Effector memory CD4-positive, alpha-beta T cell (primary cell): Measurements from ENCODE around the gene BAHCC1.

Experiments used
- DNase-seq, 3 donors: peaks; one replicate each; pipeline ENCODE4 v3.0.0-alpha.2; 2020
- H3K27ac ChIP-seq: 2 replicates; pipeline ENCODE4 v1.7.0; 2013; ENCODE audit warnings: mild to moderate bottlenecking, low read length, moderate library complexity; ENCODE audit not compliant: insufficient read depth, poor library complexity, severe bottlenecking
- H3K27me3 ChIP-seq: replicated peaks from 2 replicates; pipeline ENCODE4 v1.7.0; 2013; ENCODE audit warnings: mild to moderate bottlenecking, low read length; ENCODE audit not compliant: insufficient read depth, control insufficient read depth, poor library complexity, severe bottlenecking
- H3K36me3 ChIP-seq: 2 replicates; pipeline ENCODE4 v1.7.0; 2013; ENCODE audit warnings: mild to moderate bottlenecking, low read length, moderate library complexity; ENCODE audit not compliant: control insufficient read depth, insufficient read depth
- H3K4me1 ChIP-seq: 2 replicates; pipeline ENCODE4 v1.7.0; 2013; ENCODE audit warnings: low read length, mild to moderate bottlenecking; ENCODE audit not compliant: control insufficient read depth, insufficient read depth, poor library complexity, severe bottlenecking
- H3K4me3 ChIP-seq: 2 replicates; pipeline ENCODE4 v1.7.0; 2013; ENCODE audit warnings: low read length, low read depth, mild to moderate bottlenecking; ENCODE audit not compliant: insufficient read depth, poor library complexity, severe bottlenecking
- H3K9me3 ChIP-seq: 2 replicates; pipeline ENCODE4 v1.7.0; 2013; ENCODE audit warnings: mild to moderate bottlenecking, low read length, moderate library complexity; ENCODE audit not compliant: control insufficient read depth

Gene BAHCC1

GRCh38 chr17:81392909-81393654 is 2.2 kb upstream of the BAHCC1 start:
- no peaks in the 10 kb centered on the region for H3K36me3 ChIP-seq
- no peaks in the 10 kb centered on the region for H3K9me3 ChIP-seq
- H3K27ac ChIP-seq: no peak overlapping the region
- no peak for DNase-seq
- peaks cover 62% of the 10 kb centered on the region for H3K27me3 ChIP-seq
- peaks cover 45% of the 10 kb centered on the region for H3K4me1 ChIP-seq
- no peak overlapping the region for H3K4me3 ChIP-seq

DNA sequence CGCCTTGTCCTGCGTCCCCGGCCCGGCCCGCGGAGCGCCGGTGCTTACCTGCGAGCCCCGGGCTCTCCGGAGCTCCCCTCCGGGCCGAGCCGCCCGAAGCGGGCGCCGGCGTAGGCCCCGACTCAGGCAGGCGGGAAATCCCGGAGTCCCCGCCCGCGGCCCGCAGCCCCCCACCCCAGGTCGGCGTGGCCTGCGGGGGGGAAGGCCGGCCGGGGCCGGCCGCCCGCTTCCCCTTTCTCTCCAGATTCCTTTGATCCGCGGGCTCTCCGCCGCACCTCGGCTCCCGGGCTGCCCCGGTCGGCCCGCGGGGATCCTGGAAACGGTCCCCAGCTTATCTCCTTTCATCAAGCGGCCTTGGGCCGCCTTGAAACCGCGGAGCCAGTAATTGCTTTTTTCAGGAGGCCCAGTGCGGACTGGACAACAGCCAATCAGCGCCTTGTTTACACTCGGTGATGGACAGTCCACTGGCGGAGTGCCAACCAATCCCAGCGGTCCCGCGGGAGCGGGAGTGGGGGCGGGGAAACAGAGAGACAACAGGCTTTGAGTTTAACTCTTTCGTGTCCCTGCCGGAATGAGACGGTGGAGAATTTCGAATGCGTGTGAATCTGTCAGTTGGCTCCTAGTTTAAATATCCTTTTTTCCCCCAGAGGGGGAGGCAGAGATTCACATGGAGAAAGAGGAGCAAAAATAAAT is 1.4 kb upstream of the BAHCC1 start:
- Histone ChIP-seq H3K4me1 (peaks cover 53% of the 10 kb centered on the region), H3K4me3 (no peak overlapping the region)

DNA sequence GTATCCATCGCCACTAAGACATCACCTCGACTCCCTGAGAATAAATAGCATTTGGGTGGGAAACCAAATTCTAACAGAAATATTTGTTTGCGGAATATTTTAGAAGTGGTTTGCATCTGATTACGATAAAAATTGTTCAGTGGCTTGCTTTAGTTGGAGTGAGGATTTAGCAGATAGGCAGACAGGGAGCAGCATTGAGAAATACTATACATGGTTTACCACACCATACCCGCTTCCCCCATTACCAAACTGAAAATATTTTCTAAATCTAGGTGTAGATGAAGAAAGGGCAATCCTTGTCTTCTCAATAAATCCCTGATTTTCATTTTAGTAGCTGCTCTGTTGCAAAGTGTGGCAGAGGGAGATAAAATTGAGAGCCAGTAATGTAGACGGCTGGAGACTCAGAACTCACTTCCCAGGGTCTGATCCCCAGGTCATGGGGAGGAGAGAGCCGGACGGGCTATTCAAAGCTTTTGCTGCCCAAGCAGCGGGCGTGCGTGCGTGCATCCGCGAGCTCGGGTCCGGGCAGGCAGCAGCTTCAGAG is 808 bp upstream of the BAHCC1 start:
- Histone ChIP-seq H3K4me3 (no peak overlapping the region), H3K4me1 (peaks cover 56% of the 10 kb centered on the region), H3K36me3 (no peaks in the 10 kb centered on the region), H3K27me3 (peaks cover 63% of the 10 kb centered on the region), H3K9me3 (no peaks in the 10 kb centered on the region), H3K27ac (no peak overlapping the region)
- no peak for DNase-seq

More for the DNA sequence above, 1.4 kb upstream of the BAHCC1 start:
- DNase-seq: peak in 1 of 3 donors; percentile 9
- peaks cover 64% of the 10 kb centered on the region for H3K27me3 ChIP-seq
- H3K36me3 ChIP-seq: no peaks in the 10 kb centered on the region
- no peak overlapping the region for H3K27ac ChIP-seq
- no peaks in the 10 kb centered on the region for H3K9me3 ChIP-seq

- DNase-seq: no peak
- Histone ChIP-seq H3K27me3 (peaks cover 74% of the 10 kb centered on the region), H3K4me1 (peaks cover 65% of the 10 kb centered on the region), H3K4me3 (no peak overlapping the region), H3K9me3 (no peaks in the 10 kb centered on the region), H3K36me3 (no peaks in the 10 kb centered on the region), H3K27ac (no peak overlapping the region)
Observed at GRCh38 chr17:81395600-81396277, 482 bp downstream of the BAHCC1 start.

DNA sequence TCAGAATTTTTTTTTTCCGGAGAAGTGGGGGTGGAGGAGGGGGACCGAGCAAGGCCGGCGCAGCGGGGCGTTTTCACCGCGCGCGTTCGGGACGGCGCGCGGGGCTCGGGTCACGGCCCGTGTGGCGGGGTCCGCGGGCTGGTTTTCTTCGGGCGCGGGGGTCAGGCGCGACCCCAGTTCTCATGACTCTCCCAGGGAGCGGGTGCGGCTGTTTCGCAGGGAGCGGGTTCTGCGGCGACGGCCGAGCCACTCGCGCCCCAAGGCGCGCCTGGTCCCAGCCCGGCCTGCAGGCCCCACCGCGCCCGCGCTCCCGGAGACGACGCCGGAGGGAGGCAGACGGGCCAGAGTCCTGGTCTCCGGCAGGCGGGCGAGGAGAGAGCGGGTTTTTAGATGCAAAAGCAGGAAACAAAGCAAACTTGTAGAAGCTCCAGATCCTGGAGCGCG is 1.0 kb downstream of the BAHCC1 start:
- Histone ChIP-seq H3K4me3 (no peak overlapping the region), H3K9me3 (no peaks in the 10 kb centered on the region), H3K36me3 (no peaks in the 10 kb centered on the region), H3K4me1 (peaks cover 65% of the 10 kb centered on the region), H3K27ac (no peak overlapping the region), H3K27me3 (peaks cover 79% of the 10 kb centered on the region)
- DNase-seq: no peak

GRCh38 chr17:81396722-81397313 is 1.6 kb downstream of the BAHCC1 start:
- Histone ChIP-seq H3K4me1 (peaks cover 65% of the 10 kb centered on the region), H3K4me3 (peak overlapping the region; percentile 14), H3K27ac (no peak overlapping the region), H3K36me3 (no peaks in the 10 kb centered on the region), H3K27me3 (peaks cover 84% of the 10 kb centered on the region), H3K9me3 (no peaks in the 10 kb centered on the region)
- DNase-seq: peak in 1 of 3 donors; percentile 11

- peak overlapping the region; percentile 14 for H3K4me3 ChIP-seq
- peaks cover 87% of the 10 kb centered on the region for H3K27me3 ChIP-seq
- H3K27ac ChIP-seq: no peak overlapping the region
- no peak for DNase-seq
- no peaks in the 10 kb centered on the region for H3K9me3 ChIP-seq
- H3K4me1 ChIP-seq: peaks cover 65% of the 10 kb centered on the region
- H3K36me3 ChIP-seq: no peaks in the 10 kb centered on the region
Observed at GRCh38 chr17:81397314-81398175, 2.3 kb downstream of the BAHCC1 start.

DNA sequence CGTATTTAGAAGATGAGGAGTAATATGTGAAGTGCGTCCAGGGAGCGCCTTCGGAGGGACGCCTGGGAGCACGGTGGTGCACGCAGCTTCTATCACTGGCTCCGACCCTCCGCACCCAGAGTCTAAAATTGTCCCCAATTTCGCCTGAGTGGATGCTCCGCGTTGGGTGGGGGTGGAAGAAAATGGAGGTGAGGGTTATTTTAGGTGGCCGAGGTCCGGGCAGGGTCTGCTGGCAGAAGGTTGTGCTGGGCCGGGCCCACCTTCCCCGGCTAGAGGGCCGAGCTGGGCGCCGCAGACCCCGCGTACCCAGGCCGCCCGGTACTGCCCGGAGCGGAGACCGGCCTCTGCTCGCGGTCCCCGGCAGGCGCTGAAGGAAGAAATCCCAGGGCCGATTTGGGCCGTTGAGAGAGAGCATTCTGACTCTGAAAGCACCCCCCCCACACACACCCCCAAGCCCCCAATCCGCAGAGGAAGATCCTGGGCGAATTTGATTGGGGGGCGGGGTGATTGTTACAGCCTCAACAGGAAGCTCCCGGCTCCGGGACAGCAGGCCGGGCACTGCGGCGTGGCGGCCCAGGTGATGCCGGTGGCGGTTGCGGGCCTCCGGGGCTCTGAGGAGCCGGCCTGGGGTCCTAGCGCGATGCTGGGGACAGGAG is 3.0 kb downstream of the BAHCC1 start:
- H3K4me1 ChIP-seq: peaks cover 63% of the 10 kb centered on the region
- H3K4me3 ChIP-seq: no peak overlapping the region
- peaks cover 80% of the 10 kb centered on the region for H3K27me3 ChIP-seq
- H3K27ac ChIP-seq: no peak overlapping the region
- H3K9me3 ChIP-seq: no peaks in the 10 kb centered on the region
- no peaks in the 10 kb centered on the region for H3K36me3 ChIP-seq
- DNase-seq: no peak
